ENCODE results near the gene F13A1.

F13A1 gene

DNA sequence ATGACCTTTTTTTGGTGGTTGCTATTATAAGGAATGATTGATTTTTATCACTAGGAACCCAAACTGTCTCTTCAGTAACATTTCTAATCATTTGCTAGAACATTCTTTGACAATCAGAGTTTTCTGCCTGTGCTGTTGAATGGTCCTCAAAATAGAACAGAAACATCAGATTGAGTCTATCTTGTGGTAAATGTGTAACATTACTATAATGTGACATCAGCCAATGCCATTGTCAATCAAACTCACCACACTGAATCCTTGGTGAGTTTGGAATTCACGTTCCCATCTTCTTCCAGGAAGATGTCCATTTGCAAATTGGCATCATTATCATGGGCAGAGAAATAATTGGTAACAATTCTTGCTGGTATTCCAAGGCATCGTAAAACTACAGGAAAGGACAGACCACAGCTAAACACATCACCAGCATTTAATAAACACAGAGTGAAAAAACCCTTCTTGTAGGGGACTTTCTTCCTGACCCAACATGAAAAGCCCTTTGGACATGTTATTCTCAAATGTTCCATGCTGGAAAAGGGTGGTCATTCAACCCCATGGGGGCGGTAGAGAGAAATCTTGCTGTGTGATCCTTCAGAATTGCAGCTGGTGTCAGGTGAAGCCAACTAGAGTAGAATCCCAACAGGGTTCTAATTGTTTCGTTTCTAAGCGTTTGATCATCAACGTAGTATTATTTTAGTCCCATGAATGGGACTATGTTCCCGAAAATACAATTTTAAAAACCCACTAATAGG, 98.5 kb downstream of the F13A1 start:
- H3K9ac ChIP-seq (ENCODE audit: low read length) = no peak overlapping the region
- H3K27me3 ChIP-seq (ENCODE audit: low read length) = no peaks in the 10 kb centered on the region
- H3K36me3 ChIP-seq (ENCODE audit: low read length) = no peaks in the 10 kb centered on the region
- no peak overlapping the region for H2AFZ ChIP-seq (ENCODE audit: low read depth, low read length, severe bottlenecking)
- no peak overlapping the region for H3K4me3 ChIP-seq (ENCODE audit: insufficient read depth, low read length, poor library complexity, severe bottlenecking)
- no peak overlapping the region for H3K4me2 ChIP-seq (ENCODE audit: low read depth, low read length, poor library complexity, severe bottlenecking)
- no peaks in the 10 kb centered on the region for H3K79me2 ChIP-seq (ENCODE audit: insufficient read depth, low read length)
- no peak overlapping the region for H3K27ac ChIP-seq (ENCODE audit: low read depth, low read length)
- H3K9me2 ChIP-seq (replicated peaks; ENCODE audit: insufficient read depth, low read length) = no peaks in the 10 kb centered on the region
- TF ChIP-seq, protein P1, sequence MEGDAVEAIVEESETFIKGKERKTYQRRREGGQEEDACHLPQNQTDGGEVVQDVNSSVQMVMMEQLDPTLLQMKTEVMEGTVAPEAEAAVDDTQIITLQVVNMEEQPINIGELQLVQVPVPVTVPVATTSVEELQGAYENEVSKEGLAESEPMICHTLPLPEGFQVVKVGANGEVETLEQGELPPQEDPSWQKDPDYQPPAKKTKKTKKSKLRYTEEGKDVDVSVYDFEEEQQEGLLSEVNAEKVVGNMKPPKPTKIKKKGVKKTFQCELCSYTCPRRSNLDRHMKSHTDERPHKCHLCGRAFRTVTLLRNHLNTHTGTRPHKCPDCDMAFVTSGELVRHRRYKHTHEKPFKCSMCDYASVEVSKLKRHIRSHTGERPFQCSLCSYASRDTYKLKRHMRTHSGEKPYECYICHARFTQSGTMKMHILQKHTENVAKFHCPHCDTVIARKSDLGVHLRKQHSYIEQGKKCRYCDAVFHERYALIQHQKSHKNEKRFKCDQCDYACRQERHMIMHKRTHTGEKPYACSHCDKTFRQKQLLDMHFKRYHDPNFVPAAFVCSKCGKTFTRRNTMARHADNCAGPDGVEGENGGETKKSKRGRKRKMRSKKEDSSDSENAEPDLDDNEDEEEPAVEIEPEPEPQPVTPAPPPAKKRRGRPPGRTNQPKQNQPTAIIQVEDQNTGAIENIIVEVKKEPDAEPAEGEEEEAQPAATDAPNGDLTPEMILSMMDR (IDR thresholded peaks at IDR 0.05; ENCODE audit: insufficient read depth, low read length, poor library complexity, severe bottlenecking) = peak; percentile 73
- TF ChIP-seq EZH2phosphoT487 (conservative IDR thresholded peaks at IDR 0.05; ENCODE audit: low read length) = no peak
- no peaks in the 10 kb centered on the region for H4K20me1 ChIP-seq (ENCODE audit: low read depth, low read length)
- H3F3A ChIP-seq (ENCODE audit: insufficient read depth) = no peaks in the 10 kb centered on the region
- no peaks in the 10 kb centered on the region for H3K9me3 ChIP-seq (ENCODE audit: insufficient read depth, low read length)

DNA sequence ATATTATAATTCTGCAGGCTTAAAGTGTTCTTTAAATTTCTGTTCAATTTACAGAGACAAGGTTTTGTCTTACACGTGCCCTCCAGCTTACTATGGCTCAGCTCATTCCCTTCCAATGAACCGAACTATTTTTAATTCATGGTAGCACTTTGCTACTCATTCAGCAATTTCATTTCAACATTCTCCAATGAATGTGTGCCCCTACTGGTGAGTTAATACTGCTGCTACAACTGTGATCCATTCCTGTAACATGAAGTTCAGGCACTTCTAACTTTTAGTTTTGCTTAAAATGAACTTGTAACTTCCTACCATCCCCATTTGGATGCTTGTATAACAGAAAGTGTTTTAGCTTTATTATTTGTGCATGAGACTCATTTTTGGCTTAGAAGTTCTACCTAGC, 99.7 kb downstream of the F13A1 start:
- no peak for TF ChIP-seq EZH2phosphoT487 (conservative IDR thresholded peaks at IDR 0.05; ENCODE audit: low read length)
- TF ChIP-seq, protein P1 (IDR thresholded peaks at IDR 0.05; ENCODE audit: insufficient read depth, low read length, poor library complexity, severe bottlenecking) = peak; percentile 18
- Histone ChIP-seq H3K27ac (ENCODE audit: low read depth, low read length) (no peak overlapping the region), H4K20me1 (ENCODE audit: low read depth, low read length) (no peaks in the 10 kb centered on the region)

DNA sequence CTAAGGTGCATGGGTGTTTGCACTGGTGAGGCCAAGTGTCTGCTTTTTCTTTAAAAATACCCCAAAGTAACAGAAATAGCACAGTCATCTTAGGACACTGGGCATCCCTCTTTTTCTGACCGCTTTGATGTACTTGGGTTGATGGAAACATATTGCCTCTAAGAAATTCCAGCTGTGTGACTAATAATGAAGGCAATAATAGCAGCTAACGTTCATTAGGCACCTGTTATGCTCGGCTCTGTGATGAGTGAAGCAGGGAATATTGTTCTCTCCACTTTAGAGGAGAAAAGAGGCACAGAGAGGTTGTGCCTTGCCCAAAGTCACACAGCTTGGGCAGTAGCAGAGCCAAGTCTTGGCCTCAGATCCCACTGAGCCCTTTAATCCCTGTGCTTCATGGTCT, 100.7 kb downstream of the F13A1 start:
- Histone ChIP-seq H3K36me3 (ENCODE audit: low read length) (no peaks in the 10 kb centered on the region), H3K9me3 (ENCODE audit: insufficient read depth, low read length) (no peaks in the 10 kb centered on the region), H3F3A (ENCODE audit: insufficient read depth) (no peaks in the 10 kb centered on the region), H3K9me2 (replicated peaks; ENCODE audit: insufficient read depth, low read length) (no peaks in the 10 kb centered on the region), H3K9ac (ENCODE audit: low read length) (no peak overlapping the region), H2AFZ (ENCODE audit: low read depth, low read length, severe bottlenecking) (no peak overlapping the region), H4K20me1 (ENCODE audit: low read depth, low read length) (no peaks in the 10 kb centered on the region), H3K4me3 (ENCODE audit: insufficient read depth, low read length, poor library complexity, severe bottlenecking) (no peak overlapping the region), H3K27ac (ENCODE audit: low read depth, low read length) (no peak overlapping the region), H3K27me3 (ENCODE audit: low read length) (no peaks in the 10 kb centered on the region), H3K4me2 (ENCODE audit: low read depth, low read length, poor library complexity, severe bottlenecking) (no peak overlapping the region), H3K79me2 (ENCODE audit: insufficient read depth, low read length) (no peaks in the 10 kb centered on the region)
- no peak for TF ChIP-seq EZH2phosphoT487 (conservative IDR thresholded peaks at IDR 0.05; ENCODE audit: low read length)
- TF ChIP-seq, protein P1 (IDR thresholded peaks at IDR 0.05; ENCODE audit: insufficient read depth, low read length, poor library complexity, severe bottlenecking) = no peak

More for the DNA sequence above, 99.7 kb downstream of the F13A1 start:
- H3K79me2 ChIP-seq (ENCODE audit: insufficient read depth, low read length) = no peaks in the 10 kb centered on the region
- no peaks in the 10 kb centered on the region for H3K9me2 ChIP-seq (replicated peaks; ENCODE audit: insufficient read depth, low read length)
- H3K4me3 ChIP-seq (ENCODE audit: insufficient read depth, low read length, poor library complexity, severe bottlenecking) = no peak overlapping the region
- H3K9ac ChIP-seq (ENCODE audit: low read length) = no peak overlapping the region
- no peaks in the 10 kb centered on the region for H3K9me3 ChIP-seq (ENCODE audit: insufficient read depth, low read length)
- H3K36me3 ChIP-seq (ENCODE audit: low read length) = no peaks in the 10 kb centered on the region
- H3K27me3 ChIP-seq (ENCODE audit: low read length) = no peaks in the 10 kb centered on the region
- H3F3A ChIP-seq (ENCODE audit: insufficient read depth) = no peaks in the 10 kb centered on the region
- H2AFZ ChIP-seq (ENCODE audit: low read depth, low read length, severe bottlenecking) = no peak overlapping the region
- no peak overlapping the region for H3K4me2 ChIP-seq (ENCODE audit: low read depth, low read length, poor library complexity, severe bottlenecking)
